Small intestine (tissue), 7 donors: ENCODE measurements around the gene GRIN1. TPM values are rescaled to one million over a fixed set of nuclear protein-coding genes. Genes with fewer than 3 reads are reported as not detected.

Experiments
- DNase-seq, 2 donors: peaks; one replicate each; pipeline versions ENCODE4 v3.0.0 to v3.0.0-alpha.2; 2013
- FAIRE-seq: peaks from 2 replicates; lab custom pipeline; 2012; peaks lifted over from hg19 to GRCh38; lab: Jason Lieb, UNC
- H3K27ac ChIP-seq, 3 donors: one replicate each; pipeline ENCODE4 v1.5.1; 2013; ENCODE audit warnings: low read length in 2 of 3, mild to moderate bottlenecking in 2 of 3, control low read depth in 1 of 3, inconsistent platforms in 1 of 3, low read depth in 1 of 3, moderate library complexity in 1 of 3
- H3K27me3 ChIP-seq, 3 donors: one replicate each; pipeline ENCODE4 v1.6.1; 2013; ENCODE audit warnings: low read length in 3 of 3, inconsistent platforms in 1 of 3; ENCODE audit not compliant: control insufficient read depth in 3 of 3, insufficient read depth in 3 of 3
- H3K36me3 ChIP-seq, 3 donors: one replicate each; pipeline ENCODE4 v1.6.1; 2013; ENCODE audit warnings: low read length in 3 of 3, inconsistent platforms in 1 of 3, low read depth in 1 of 3, mild to moderate bottlenecking in 1 of 3, moderate library complexity in 1 of 3; ENCODE audit not compliant: control insufficient read depth in 3 of 3, insufficient read depth in 2 of 3
- H3K4me1 ChIP-seq, 3 donors: one replicate each; pipeline ENCODE4 v1.6.1; 2013; ENCODE audit warnings: low read length in 2 of 3, inconsistent platforms in 1 of 3, low read depth in 1 of 3, mild to moderate bottlenecking in 1 of 3, moderate library complexity in 1 of 3; ENCODE audit not compliant: control insufficient read depth in 3 of 3, insufficient read depth in 2 of 3
- H3K4me3 ChIP-seq, 3 donors: one replicate each; pipeline ENCODE4 v1.5.1; 2013; ENCODE audit warnings: low read length in 3 of 3, control low read depth in 1 of 3, inconsistent platforms in 1 of 3, low read depth in 1 of 3, mild to moderate bottlenecking in 1 of 3, moderate library complexity in 1 of 3
- H3K9me3 ChIP-seq, 2 donors: one replicate each; pipeline ENCODE4 v1.6.1; 2013; ENCODE audit warnings: low read depth in 1 of 2, low read length in 1 of 2; ENCODE audit not compliant: control insufficient read depth in 2 of 2, insufficient read depth in 1 of 2
- WGBS, 3 donors: extraction: QIAGEN DNeasy Blood & Tissue Kit; methylation state at CpG; one replicate each; pipeline ENCODE4 v1.1.7; 2013; 5-methylcytosine and 5-hydroxymethylcytosine counted together
- polyA plus RNA-seq, 4 donors: library from polyadenylated mRNA; stranded (reverse) in 3 of 4; unstranded in 1 of 4; fragments of 200-250 nt in 3 of 4; fragments of 120-200 nt in 1 of 4; gene quantifications; one replicate each; pipeline versions ENCODE4 v1.2.1 to v1.2.3, GENCODE V29; 2013
- donor health status: healthy with polysubstance abuse.
- donor health status: control.
- donor health status: control.
- donor health status: Bipolar disorder and iron deficiency.
- donor health status: healthy.

Gene GRIN1
- polyA plus RNA-seq, 4 donors, result 0.79 to 0.92 TPM; not detected in 2

GRCh38 chr9:137139468-137140150 is 655 bp downstream of the GRIN1 start:
- DNase-seq (no peak), FAIRE-seq (no peak)
- Histone ChIP-seq H3K27ac (no peak overlapping the region), H3K27me3 (peaks cover 18 to 76% (median 30%) of the 10 kb centered on the region in 3 donors), H3K9me3 (no peaks in the 10 kb centered on the region), H3K4me1 (no peaks in the 10 kb centered on the region), H3K4me3 (no peak overlapping the region), H3K36me3 (no peaks in the 10 kb centered on the region)
- WGBS, 3 donors, result 33 to 37% (median 33%) methylated on average over 28 to 37 of the region's 37 CpGs

- 54 to 58% (median 58%) methylated on average over 25 to 26 of the region's 26 CpGs for WGBS, 3 donors
- FAIRE-seq (no peak), DNase-seq (no peak)
- Histone ChIP-seq H3K36me3 (no peaks in the 10 kb centered on the region), H3K27ac (no peak overlapping the region), H3K4me1 (no peaks in the 10 kb centered on the region), H3K27me3 (peaks cover 18 to 76% (median 30%) of the 10 kb centered on the region in 3 donors), H3K9me3 (no peaks in the 10 kb centered on the region), H3K4me3 (no peak overlapping the region)
These were observed 1.4 kb downstream of the GRIN1 start for GRCh38 chr9:137140151-137141012.

- H3K27ac ChIP-seq, result no peak overlapping the region
- H3K4me3 ChIP-seq, result no peak overlapping the region
- WGBS, 3 donors, result 64 to 76% (median 75%) methylated on average over 17 of the region's 17 CpGs
- peaks cover 18 to 75% (median 29%) of the 10 kb centered on the region in 3 donors for H3K27me3 ChIP-seq
- FAIRE-seq (no peak), DNase-seq (no peak)
- H3K9me3 ChIP-seq, result no peaks in the 10 kb centered on the region
- no peaks in the 10 kb centered on the region for H3K4me1 ChIP-seq
- H3K36me3 ChIP-seq, result no peaks in the 10 kb centered on the region
These were observed 2.3 kb downstream of the GRIN1 start for GRCh38 chr9:137141050-137141810.

- Histone ChIP-seq H3K36me3 (no peaks in the 10 kb centered on the region), H3K27ac (no peak overlapping the region), H3K4me3 (no peak overlapping the region), H3K4me1 (no peaks in the 10 kb centered on the region), H3K27me3 (peaks cover 10 to 72% (median 23%) of the 10 kb centered on the region in 3 donors), H3K9me3 (no peaks in the 10 kb centered on the region)
- no peak for DNase-seq
- WGBS, 3 donors, result 64 to 77% (median 70%) methylated on average over 24 of the region's 24 CpGs
- FAIRE-seq, result no peak
These were observed 3.3 kb downstream of the GRIN1 start for GRCh38 chr9:137141976-137142936.

- Histone ChIP-seq H3K27ac (no peak overlapping the region), H3K4me3 (no peak overlapping the region), H3K27me3 (peaks cover 10 to 70% (median 26%) of the 10 kb centered on the region in 3 donors), H3K9me3 (no peaks in the 10 kb centered on the region), H3K4me1 (no peaks in the 10 kb centered on the region), H3K36me3 (no peaks in the 10 kb centered on the region)
- no peak for DNase-seq
- 56 to 77% (median 70%) methylated on average over 4 of the region's 4 CpGs for WGBS, 3 donors
- FAIRE-seq, result no peak
These were observed 4.5 kb downstream of the GRIN1 start for GRCh38 chr9:137143459-137143858.

GRCh38 chr9:137145731-137146526 is 7.0 kb downstream of the GRIN1 start:
- no peaks in the 10 kb centered on the region for H3K36me3 ChIP-seq
- WGBS, 3 donors, result 50 to 54% (median 51%) methylated on average over 40 to 49 of the region's 49 CpGs
- FAIRE-seq, result no peak
- H3K27ac ChIP-seq, result no peak overlapping the region
- H3K9me3 ChIP-seq, result no peaks in the 10 kb centered on the region
- no peaks in the 10 kb centered on the region for H3K4me1 ChIP-seq
- DNase-seq, result no peak
- H3K27me3 ChIP-seq, result peaks cover 0 to 62% (median 8%) of the 10 kb centered on the region in 3 donors
- no peak overlapping the region for H3K4me3 ChIP-seq

GRCh38 chr9:137146527-137146918 is 7.6 kb downstream of the GRIN1 start:
- WGBS, 3 donors, result 56 to 60% (median 59%) methylated on average over 9 of the region's 9 CpGs
- no peaks in the 10 kb centered on the region for H3K4me1 ChIP-seq
- no peak overlapping the region for H3K27ac ChIP-seq
- H3K36me3 ChIP-seq, result no peaks in the 10 kb centered on the region
- FAIRE-seq, result no peak
- peaks cover 0 to 2% of the 10 kb centered on the region in 2 donors for H3K9me3 ChIP-seq
- no peak for DNase-seq
- H3K4me3 ChIP-seq, result no peak overlapping the region
- H3K27me3 ChIP-seq, result peaks cover 0 to 56% (median 8%) of the 10 kb centered on the region in 3 donors
